Measurements from ENCODE around the gene XPA. TPM values are rescaled to one million over a fixed set of nuclear protein-coding genes. Genes with fewer than 3 reads are reported as not detected.
A peak's percentile ranks its signal among the peaks of the same experiment; 100 is the strongest.

XPA gene
- total and polyA plus RNA-seq, 4 donors = 9.2 to 23.0 (median 10.5) TPM

GRCh38 chr9:97640325-97640724, 56.8 kb downstream of the XPA start:
- peak; percentile 15 to 57 (median 55) for DNase-seq

GRCh38 chr9:97638666-97639065, 58.5 kb downstream of the XPA start:
- no peaks in the 10 kb centered on the region for H3K9me3 ChIP-seq (ENCODE audit: control insufficient read depth in 4 of 4, insufficient read depth in 3 of 4, low read length in 3 of 4)
- no peak overlapping the region for H3K4me3 ChIP-seq
- no peaks in the 10 kb centered on the region for H3K27me3 ChIP-seq (ENCODE audit: control insufficient read depth in 3 of 3, insufficient read depth in 3 of 3, low read length in 2 of 3)
- H3K4me1 ChIP-seq (ENCODE audit: control insufficient read depth in 5 of 5, insufficient read depth in 5 of 5, low read length in 5 of 5) = peaks cover 0 to 30% (median 14%) of the 10 kb centered on the region in 5 donors
- H3K27ac ChIP-seq (ENCODE audit: low read depth in 1 of 2, low read length in 1 of 2) = no peak overlapping the region
- peaks cover 4 to 14% (median 5%) of the 10 kb centered on the region in 4 donors for H3K36me3 ChIP-seq (ENCODE audit: control insufficient read depth in 4 of 4, insufficient read depth in 4 of 4, low read length in 4 of 4)
- WGBS, 2 donors = 75 to 80% methylated on average over 3 of the region's 3 CpGs
- H3K9ac ChIP-seq (ENCODE audit: insufficient read depth in 1 of 2, low read length in 2 of 2) = no peak overlapping the region
- no peak for TF ChIP-seq CTCF (IDR thresholded peaks at IDR 0.05; ENCODE audit: control extremely low read depth, extremely low read depth)
- ATAC-seq (ENCODE audit: insufficient read depth, low FRiP score) (no peak), DNase-seq (no peak)

More at GRCh38 chr9:97640325-97640724, 56.8 kb downstream of the XPA start:
- Histone ChIP-seq H3K27me3 (ENCODE audit: control insufficient read depth in 3 of 3, insufficient read depth in 3 of 3, low read length in 2 of 3) (no peaks in the 10 kb centered on the region), H3K36me3 (ENCODE audit: control insufficient read depth in 4 of 4, insufficient read depth in 4 of 4, low read length in 4 of 4) (peaks cover 4 to 14% (median 8%) of the 10 kb centered on the region in 4 donors), H3K4me1 (ENCODE audit: control insufficient read depth in 5 of 5, insufficient read depth in 5 of 5, low read length in 5 of 5) (peaks cover 0 to 19% (median 6%) of the 10 kb centered on the region in 5 donors), H3K9ac (ENCODE audit: insufficient read depth in 1 of 2, low read length in 2 of 2) (no peak overlapping the region), H3K4me3 (no peak overlapping the region), H3K27ac (ENCODE audit: low read depth in 1 of 2, low read length in 1 of 2) (no peak overlapping the region), H3K9me3 (ENCODE audit: control insufficient read depth in 4 of 4, insufficient read depth in 3 of 4, low read length in 3 of 4) (no peaks in the 10 kb centered on the region)
- TF ChIP-seq CTCF (IDR thresholded peaks at IDR 0.05; ENCODE audit: control extremely low read depth, extremely low read depth) = no peak
- no peak for ATAC-seq (ENCODE audit: insufficient read depth, low FRiP score)
- 60 to 73% methylated on average over 2 of the region's 2 CpGs for WGBS, 2 donors

GRCh38 chr9:97636903-97637302, 60.2 kb downstream of the XPA start:
- Histone ChIP-seq H3K4me1 (ENCODE audit: control insufficient read depth in 5 of 5, insufficient read depth in 5 of 5, low read length in 5 of 5) (peaks cover 0 to 34% (median 17%) of the 10 kb centered on the region in 5 donors), H3K9me3 (ENCODE audit: control insufficient read depth in 4 of 4, insufficient read depth in 3 of 4, low read length in 3 of 4) (no peaks in the 10 kb centered on the region), H3K9ac (ENCODE audit: insufficient read depth in 1 of 2, low read length in 2 of 2) (no peak overlapping the region), H3K27me3 (ENCODE audit: control insufficient read depth in 3 of 3, insufficient read depth in 3 of 3, low read length in 2 of 3) (no peaks in the 10 kb centered on the region), H3K4me3 (no peak overlapping the region), H3K27ac (ENCODE audit: low read depth in 1 of 2, low read length in 1 of 2) (no peak overlapping the region), H3K36me3 (ENCODE audit: control insufficient read depth in 4 of 4, insufficient read depth in 4 of 4, low read length in 4 of 4) (peaks cover 0 to 4% (median 0%) of the 10 kb centered on the region in 4 donors)
- DNase-seq (no peak), ATAC-seq (ENCODE audit: insufficient read depth, low FRiP score) (no peak)
- 81% methylated on average over 3 of the region's 3 CpGs for WGBS, 2 donors
- TF ChIP-seq CTCF (IDR thresholded peaks at IDR 0.05; ENCODE audit: control extremely low read depth, extremely low read depth) = no peak

- H3K4me3 ChIP-seq = no peak overlapping the region
- peaks cover 0 to 34% (median 21%) of the 10 kb centered on the region in 5 donors for H3K4me1 ChIP-seq (ENCODE audit: control insufficient read depth in 5 of 5, insufficient read depth in 5 of 5, low read length in 5 of 5)
- no peak overlapping the region for H3K27ac ChIP-seq (ENCODE audit: low read depth in 1 of 2, low read length in 1 of 2)
- TF ChIP-seq CTCF (IDR thresholded peaks at IDR 0.05; ENCODE audit: control extremely low read depth, extremely low read depth) = no peak
- ATAC-seq (ENCODE audit: insufficient read depth, low FRiP score) = no peak
- H3K36me3 ChIP-seq (ENCODE audit: control insufficient read depth in 4 of 4, insufficient read depth in 4 of 4, low read length in 4 of 4) = no peaks in the 10 kb centered on the region
- no peaks in the 10 kb centered on the region for H3K27me3 ChIP-seq (ENCODE audit: control insufficient read depth in 3 of 3, insufficient read depth in 3 of 3, low read length in 2 of 3)
- 74 to 81% methylated on average over 7 of the region's 7 CpGs for WGBS, 2 donors
- no peak for DNase-seq
- H3K9ac ChIP-seq (ENCODE audit: insufficient read depth in 1 of 2, low read length in 2 of 2) = peak overlapping the region in 1 of 2 donors; percentile 89
- no peaks in the 10 kb centered on the region for H3K9me3 ChIP-seq (ENCODE audit: control insufficient read depth in 4 of 4, insufficient read depth in 3 of 4, low read length in 3 of 4)
These were observed 62.1 kb downstream of the XPA start for GRCh38 chr9:97635026-97635425.

All from lung (tissue), 12 donors.